HG03439 (cell line): ENCODE data around the gene CTSD.
"Not testable (repeated sequence)": the region's sequence is repeated elsewhere in the genome, so short reads cannot be mapped to it uniquely, and the experiment has no call there.

Experiments
- ATAC-seq: cut with Tn5 transposase; IDR thresholded peaks from one replicate; pipeline ENCODE4 v1.9.1; 2021; ENCODE audit warnings: mild to moderate bottlenecking, moderate library complexity; ENCODE audit not compliant: unreplicated experiment

Gene CTSD

DNA sequence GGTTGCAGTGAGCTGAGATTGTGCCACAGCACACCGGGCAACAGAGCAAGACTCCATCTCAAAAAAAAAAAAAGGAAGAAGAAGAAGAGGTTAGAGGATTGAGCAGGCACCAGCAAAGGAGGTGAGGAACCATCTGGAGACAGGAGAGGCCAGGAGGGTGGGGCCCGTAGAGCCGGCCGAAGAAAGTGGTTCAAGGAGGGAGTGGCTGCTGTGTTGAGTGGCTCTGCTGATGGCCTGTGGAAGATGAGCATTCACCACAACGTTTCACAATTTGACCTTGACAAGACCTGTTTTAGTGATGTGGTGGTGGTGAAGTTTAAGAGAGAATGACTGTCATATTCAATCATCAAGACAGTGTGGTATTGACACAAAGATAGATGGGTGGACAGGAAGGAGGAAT lies 6.8 kb upstream of the CTSD start:
- ATAC-seq = no peak

DNA sequence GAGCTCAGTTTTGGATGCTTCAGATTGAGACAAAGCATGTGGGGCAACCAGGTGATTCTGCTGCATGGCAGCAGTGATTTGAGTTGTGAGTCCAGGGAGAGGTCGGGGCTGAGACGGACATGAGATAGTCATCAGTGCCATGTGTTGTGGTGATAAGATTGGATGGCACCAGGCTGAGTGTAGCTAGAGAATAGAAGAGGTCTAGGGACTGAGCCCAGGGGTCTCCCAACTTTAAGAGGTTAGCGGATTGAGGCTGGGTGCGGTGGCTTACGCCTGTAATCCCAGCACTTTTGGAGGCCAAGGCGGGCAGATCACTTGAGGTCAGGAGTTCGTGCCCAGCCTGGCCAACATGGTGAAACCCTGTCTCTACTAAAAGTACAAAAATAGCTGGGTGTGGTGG lies 6.3 kb upstream of the CTSD start:
- ATAC-seq = no peak

DNA sequence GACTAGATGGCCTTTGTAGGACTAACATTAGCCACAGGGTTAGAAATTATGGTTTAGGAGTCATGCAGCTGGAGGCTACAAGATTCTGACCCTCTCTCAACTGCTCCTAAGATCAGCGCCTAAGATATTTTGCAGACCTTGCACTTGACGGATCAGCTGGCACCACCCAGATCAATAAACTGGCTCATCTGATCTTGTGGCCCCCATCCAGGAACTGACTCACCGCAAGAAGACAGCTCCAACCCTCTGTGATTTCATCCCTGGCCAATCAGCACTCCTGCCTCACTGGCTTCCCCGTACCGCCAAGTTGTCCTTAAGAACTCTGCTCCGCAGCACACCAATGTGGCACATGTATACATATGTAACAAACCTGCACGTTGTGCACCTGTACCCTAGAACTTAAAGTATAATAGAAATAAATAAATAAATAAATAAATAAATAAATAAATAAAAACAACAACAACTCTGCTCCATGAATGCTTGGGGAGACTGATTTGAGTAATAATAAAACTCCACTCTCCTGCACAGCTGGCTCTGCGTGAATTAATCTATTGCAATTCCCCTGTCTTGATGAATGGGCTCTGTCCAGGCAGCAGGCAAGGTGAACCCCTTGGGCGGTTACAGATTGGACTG lies 5.7 kb upstream of the CTSD start:
- not testable (repeated sequence) for ATAC-seq

DNA sequence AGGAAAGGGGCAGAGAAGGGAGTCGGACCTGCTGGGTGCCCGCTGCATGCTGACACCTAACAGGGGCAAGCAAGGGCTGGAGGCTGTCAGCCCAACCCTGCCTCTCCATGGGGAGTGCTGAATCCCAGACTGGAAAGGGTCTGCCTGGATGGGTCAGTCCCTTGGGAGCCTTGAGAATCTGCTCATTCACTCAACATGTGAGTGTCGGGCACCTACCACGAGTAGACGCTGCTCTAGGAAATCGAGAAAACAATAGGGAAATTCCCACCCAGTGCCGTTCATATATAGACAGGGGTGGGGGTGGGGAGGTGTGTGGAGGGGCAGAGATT lies 4.4 kb upstream of the CTSD start:
- no peak for ATAC-seq

DNA sequence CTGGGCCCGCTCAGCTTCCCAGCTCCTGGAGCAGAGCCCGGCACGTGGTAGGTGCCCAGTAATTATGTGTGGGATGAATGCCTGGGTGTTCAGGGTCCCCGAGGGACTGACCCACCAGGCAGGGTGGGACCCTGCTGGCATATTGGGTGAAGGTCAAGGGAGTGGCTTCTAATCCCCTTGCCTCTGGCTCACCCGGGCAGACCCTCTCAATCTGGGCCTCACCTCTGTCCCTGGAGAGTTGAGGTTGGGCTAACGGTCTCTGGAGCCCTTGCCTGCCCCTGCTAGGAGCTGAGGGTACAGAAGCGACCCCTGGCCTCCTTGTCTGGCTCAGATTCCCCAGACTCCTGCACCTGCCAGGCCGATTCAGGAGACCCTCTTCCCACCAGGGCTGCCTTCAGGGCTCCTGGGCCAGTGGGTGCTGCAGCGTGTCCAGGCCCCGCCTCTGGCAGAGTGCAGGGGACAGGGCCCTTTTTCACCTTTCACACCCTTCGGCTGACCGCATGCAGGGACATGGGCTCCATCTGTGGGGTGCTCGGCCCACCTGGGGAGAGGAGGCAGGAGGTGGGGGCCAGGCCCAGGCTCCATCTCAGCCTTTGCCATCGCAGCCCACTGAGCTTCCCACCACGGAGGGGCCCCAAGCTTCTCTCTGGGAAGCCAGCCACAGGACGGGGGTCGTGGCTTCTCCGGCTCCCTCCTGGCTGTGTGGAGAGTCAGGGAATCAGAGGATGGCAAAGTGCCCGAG lies 3.8 kb upstream of the CTSD start:
- no peak for ATAC-seq

DNA sequence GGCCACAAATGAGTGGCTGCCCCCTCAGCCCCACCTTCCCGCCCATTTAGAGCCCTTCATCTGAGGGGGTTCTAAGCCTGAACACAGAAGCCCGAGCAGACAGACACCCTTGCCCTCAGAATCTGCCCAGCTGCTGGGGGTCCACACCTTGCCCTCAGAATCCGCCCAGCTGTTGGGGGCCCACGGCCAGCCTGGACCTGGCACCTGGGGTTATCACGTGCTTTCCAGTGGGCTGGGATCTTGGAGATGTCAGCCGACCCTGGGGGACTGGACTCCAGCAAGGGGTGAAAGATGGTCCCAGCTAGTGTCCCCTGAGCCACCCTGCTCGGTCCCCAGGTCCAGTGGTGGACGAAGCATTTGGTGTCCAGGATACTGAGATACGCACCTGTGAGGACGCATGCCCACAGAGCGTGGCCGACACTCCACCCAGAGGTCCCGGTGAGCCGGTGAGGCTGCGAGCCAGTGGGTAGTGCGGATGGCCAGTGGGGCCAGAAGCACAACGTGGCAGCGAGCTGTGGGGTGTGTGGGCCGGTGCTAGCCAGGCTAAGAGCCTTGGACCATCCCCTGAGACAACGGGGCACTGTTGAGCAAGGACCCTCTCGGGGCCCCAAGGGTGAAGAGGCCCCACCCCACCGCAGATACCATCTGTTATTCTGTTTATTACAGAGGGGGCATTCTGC lies 3.1 kb upstream of the CTSD start:
- no peak for ATAC-seq

DNA sequence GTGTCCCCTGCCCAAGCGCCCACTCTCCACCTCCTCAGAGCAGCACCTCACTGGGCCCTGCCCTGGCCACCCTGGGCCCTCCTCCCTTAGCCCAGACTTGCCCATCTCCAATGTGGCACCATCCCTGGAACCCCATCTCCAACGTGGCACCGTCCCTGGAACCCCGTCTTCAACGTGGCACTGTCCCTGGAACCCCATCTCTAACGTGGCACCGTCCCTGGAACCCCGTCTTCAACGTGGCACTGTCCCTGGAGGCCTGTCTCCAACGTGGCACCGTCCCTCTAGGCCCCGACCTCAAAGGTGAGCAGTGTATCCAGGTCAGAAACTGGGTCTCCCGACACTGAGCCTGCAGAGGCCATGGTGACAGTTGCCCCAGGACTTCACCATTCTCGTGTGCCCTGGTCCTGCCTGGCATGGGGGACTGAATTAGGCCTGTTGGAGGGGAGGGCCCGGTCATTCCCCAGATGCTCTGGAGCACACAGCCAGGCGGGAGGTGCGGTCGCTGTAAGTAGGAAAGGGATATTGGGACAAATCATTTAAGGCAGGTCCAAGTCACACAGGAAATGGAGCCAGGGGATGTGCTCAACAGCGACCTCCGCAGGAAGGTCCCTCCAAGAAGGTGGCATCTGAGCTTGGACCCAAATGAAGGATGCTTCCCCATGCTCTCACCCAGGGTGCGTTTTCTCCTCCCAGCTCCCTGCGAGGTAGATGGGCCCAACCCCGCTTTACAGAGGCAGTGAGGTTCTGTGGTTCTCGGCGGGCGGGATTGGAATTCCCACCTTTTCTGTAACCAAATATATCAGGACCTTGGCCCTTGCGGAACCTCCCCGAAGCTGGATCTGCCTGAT lies 2.4 kb upstream of the CTSD start:
- no peak for ATAC-seq

DNA sequence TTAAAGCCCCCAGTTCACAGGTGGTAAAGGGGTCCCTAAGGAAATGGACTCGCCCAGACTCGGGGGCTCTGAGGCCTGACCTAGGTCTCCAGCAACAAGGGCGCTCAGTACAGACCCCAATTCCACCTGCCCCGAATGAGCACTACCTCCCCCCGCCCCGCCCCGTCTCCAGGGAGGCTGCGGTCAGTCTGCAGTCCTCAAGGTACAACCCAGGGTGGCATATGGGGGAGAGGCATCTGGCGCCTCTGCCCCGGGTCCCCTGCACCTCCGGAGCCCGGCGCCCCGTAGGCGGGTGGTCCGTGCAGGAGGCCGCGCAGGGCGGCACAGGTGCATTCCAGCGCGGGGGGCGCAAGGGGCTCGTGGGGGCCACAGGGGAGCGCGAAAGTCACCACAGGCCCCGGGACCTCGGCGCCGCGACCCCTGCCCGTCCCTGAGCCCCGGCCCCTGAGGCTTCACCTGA lies 361 bp downstream of the CTSD start:
- ATAC-seq = no peak

DNA sequence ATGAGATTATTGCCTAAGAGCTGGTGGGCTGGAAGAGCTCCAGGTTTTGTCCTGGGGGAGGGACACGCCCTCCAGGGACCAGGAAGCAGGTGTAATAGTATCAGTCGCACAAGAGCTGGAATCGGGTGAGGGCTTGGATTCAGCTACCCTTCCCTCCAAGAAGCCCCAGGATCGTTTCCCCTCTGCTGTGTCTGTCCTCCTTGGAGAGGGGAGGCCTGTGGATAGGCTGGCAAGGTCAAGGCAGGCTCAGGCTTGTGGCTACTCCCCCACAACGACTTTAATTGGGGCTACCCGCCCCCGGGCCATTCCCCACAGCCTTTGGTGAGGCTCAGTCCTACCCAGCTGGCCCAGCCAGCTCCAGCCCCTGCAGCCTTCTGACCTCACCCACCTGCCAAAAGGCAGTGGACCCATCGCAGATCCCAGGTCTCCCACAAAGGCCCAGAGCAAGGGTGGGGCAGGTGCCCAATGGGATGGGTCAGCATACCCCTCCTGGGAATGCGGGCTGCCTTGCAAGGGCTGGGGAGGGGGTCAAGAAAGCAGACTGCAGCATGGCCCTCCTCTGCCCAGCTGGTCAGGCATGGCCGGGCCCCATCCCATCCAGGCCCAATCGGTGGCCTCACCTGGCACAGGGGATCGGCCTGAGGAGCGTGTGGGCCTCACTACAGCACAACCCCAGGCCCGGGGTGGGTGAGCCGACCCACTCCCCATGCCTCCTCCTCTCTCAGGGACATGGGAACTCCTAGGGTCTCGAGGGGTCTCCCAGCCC lies 1.0 kb downstream of the CTSD start:
- no peak for ATAC-seq

DNA sequence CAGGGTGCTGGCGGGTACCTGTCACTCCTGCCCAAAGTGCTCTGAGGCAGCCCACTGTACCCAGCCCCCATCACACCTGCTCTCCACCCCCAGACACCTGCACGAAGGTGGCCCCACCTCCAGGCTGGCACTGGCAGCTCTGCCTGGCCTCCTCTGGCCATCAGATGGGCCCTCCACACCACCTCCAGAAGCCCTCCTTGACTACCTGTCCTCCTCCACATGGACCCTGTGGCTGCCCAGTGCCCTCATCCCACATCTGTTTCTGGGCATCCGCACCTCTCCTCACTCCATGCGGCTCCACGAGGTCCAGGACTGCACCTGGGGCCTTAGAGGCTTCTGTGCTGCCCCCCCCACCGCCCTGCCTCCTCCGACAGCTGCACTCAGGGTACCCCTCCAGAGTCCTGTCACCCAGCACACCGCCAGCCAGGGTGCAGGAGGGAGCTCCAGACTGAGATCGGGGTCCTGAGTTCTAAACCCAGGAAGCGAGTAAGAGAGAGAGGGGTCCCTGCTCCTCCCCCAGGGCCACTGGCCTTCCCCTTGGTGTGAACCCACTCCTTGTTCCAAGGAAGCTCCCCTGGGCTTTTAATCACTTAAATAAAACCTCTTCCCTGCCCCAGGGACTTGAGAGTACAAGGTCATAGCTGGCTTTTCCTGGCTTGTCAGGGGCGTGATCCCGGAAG lies 1.7 kb downstream of the CTSD start:
- ATAC-seq = no peak

DNA sequence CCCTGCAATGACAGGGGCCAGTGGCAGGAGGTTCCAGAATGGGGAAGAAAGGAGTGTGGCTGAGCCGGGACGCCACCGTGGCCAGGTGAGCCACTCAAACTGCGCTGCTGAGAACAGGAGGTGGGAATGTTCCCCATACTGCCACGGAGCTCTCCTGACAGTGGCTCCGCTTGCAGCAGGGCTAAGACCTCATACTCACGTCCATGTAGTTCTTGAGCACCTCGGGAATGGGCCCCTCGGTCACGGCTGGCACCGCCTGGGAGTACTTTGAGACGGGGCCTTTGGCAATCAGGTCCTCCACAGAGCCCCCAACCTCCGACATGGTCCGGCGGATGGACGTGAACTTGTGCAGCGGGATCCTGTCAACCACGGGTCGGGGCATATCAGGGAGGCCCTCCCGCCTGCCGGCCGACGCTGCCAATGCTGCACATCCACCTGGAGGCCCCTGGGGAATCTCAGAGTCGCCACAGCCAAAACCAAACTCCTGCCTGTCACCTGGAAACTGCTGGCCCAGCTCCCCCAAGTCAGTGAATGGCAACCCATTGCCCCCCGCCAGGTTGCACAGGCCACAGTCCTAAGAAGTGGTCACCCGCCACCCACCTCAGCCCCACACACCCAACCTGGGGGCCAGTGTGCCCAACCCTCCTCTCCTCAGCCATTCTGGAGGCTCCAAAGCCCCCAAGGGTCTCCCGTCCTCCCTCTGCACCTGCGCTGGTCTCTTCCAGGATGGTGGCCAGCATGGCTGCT lies 2.4 kb downstream of the CTSD start:
- ATAC-seq = no peak

DNA sequence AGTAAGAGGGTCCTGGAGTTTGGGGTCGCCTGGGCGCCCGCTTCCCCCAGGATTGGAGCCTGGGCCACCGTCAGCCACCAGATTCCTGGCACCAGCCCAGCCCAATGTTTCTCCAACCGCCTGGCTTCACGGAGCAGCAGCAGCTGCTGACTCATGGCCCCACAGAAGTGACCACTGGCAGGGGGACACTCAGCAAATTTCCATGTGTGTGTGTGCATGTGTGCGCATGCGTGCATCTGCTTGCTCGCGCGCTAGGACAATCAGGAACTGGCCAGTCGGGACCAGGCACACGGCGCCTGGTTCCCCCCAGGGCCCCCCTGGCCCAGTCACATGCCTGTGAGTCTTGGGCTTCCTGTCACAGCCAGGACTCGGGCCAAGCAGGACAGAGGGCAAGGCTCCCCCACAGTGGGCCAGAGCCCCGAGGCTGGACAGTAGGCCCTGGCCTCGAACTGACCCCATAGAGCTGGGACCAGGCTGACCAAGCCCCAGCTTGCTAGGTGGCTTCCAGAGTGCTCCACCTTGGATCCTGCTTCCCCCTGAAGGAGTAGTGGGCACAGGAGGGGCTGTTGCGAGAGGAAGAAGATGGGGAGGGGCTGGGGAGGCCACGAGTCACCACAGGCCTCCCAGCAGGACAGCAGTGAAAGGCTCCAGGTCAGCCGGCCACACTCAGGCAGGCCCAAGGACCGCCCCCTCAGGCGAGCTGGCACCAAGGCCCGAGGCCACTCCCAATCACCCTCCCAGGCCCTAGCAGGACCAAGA lies 3.2 kb downstream of the CTSD start:
- no peak for ATAC-seq

DNA sequence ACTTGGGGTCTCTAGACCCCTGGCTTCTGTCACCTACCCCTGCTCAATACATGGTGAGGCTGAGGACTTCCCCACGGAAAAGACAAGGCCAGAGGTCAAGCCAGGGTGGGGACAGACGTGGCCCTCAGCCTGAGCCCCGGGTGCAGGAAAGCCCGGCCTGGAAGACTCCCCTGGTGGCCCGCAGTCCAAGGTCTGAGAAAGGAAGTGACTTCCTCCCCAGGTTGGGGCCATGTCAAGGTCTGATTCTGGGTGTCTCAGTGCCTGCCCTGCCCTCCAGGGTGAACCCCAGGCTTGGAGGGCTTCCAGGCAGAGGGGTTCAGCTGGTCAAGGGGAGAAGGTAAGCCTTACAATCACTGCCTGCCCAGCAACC lies 3.9 kb downstream of the CTSD start:
- ATAC-seq = no peak

DNA sequence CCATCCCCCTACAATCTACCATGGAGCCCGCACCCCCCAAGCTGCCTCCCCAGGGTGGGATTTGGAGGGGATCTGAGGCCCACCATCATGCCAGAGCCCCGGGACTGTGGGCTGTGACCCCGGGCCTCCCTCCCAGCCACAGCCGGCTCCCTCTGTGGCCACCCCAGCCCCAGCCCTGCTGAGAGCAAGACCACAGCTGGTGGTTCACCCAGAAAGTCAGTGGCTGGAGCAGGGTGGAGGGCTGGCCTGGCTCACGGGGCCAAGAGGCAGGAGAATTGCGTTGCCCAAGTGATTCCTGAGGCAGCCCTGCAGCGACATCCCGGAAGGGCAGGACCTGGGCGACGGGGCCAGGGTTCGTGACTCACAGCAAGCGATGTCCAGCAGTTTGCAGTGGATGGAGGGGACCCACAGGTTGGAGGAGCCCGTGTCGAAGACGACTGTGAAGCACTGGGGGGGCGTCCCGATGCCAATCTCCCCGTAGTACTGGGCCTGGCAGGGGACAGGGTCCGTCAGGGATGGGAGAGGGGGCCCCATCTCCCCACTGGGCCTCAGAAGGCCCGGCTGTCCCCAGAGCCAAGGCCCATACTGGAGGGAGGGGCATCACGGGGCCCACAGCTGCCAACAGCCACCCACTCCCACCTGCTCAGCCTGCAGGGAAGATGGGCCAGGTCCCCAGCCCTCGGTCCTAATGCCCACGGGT lies 4.4 kb downstream of the CTSD start:
- ATAC-seq = no peak

DNA sequence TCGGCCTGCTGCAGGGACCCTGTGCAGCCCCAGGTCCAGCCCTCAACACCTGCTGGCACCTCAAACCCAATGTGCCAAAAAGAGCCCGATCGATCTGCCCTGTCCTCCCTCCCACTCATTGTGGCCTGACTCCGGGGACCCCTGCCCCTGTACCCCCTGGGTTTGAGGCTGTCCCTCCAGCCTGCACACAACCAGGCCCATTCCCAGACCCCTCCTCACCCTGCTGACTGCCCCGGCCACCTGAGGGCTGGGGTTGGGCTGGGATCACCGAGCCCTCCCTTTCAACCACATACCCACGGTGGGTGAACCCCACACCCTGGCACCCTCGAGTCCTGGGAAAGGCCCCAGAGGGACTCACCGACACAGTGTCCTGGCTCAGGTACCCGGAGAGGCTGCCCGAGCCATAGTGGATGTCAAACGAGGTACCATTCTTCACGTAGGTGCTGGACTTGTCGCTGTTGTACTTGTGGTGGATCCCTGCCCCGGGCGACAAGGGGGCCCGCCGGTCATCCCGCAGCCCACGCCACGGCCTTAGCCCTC lies 5.0 kb downstream of the CTSD start:
- ATAC-seq = no peak

DNA sequence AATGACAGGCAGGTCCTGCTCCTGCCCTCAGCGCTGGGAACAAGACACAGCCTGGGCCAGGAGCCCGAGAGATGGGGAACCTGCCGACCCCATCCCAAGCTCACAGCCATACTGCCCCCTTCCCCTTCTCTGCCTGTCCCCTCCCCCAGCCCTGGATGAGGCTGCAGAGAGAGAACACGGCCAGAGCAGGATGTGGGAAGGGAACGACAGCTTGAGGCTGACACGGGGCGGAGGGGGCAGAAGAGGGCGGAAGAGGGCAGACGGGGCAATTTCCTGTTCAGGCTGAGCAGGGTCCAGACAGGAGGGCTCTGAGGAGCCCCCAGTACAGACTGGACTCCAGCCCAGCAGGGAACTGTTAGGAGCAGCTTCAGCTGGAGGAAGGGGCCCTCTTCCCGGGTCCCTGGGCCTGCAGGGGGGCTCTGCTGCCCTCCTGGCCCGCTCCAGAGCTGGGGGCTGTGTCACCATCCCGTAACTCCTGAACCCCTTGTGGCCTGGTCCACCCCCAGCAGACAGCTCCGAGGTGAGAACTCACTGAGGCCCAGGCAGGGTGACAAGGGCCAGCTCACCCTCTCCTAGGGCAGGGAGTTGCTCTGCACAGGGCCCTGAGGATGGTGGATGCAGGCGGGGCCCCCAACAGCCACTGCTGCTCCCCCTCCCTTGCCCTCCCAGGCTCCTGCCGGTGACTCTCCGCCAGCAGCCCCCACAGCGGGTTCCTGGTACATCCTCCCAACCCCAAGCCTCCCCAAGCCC lies 5.7 kb downstream of the CTSD start:
- ATAC-seq = no peak
